ENCODE data around the gene FGF19.
"Not testable (repeated sequence)": the region's sequence is repeated elsewhere in the genome, so short reads cannot be mapped to it uniquely, and the experiment has no call there.

Gene FGF19

GRCh38 chr11:69695995-69696394 lies 7.8 kb downstream of the FGF19 start:
- DNase-seq (ENCODE audit: low read depth in 2 of 2): not testable (repeated sequence)

DNA sequence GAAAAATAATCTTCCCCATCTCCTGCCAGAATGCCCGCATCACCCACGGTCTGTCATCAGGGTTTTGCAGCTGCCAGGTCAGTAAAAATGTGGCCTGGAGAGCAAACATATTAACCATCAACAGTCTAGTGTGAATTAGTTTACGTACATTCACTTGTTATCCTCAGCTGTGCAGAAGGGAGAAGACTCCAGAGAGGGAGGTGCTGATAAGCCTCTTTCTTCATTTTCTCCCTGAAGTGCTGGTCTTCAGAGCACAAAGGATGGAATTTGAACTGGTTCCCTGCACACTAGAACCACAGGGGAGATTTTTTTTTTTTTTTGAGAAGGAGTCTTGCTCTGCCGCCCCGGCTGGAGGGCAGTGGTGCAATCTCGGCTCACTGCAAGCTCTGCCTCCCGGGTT lies 8.2 kb downstream of the FGF19 start:
- no peak for DNase-seq (ENCODE audit: low read depth in 2 of 2)

DNA sequence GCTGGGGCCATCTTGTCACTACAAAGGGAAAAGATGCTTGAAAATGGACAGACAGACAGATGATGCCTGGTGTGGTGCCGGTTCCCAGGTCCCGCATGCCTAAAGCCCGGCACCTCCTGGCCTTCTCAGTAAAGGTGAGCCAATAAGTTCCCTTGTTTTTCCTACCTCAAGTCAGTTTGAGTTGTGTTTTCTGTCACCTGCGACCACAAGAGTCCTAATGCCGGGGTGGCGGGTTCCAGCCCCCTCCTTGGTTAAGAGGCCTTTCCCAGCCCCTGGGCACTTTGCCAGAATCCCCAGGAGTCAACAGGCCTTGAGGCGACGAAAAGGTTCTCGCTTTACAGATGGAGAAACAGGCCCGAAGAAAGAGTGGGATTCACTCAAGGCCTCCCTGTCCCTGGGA lies 9.0 kb downstream of the FGF19 start:
- DNase-seq (ENCODE audit: low read depth in 2 of 2): no peak

DNA sequence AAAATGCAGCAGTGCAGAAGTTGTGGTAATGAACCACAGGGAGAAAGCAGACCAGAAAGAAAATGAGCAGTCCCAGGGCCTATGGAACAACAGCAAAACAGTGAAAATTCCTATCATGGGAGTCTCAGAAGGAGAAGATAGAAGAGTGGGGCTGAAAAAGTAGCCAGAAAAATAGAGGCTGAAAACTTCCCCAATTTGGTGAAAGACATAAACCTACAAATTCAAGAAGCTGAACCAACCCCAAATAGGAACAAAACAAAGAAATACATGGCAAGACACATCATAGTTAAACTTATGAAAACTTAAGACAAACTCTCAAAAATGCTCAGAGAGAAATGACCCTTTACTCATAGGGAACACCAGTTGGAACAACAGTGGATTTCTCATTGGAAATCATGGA lies 11.4 kb downstream of the FGF19 start:
- no peak for DNase-seq (ENCODE audit: low read depth in 2 of 2)

GRCh38 chr11:69691463-69691862 lies 12.4 kb downstream of the FGF19 start:
- DNase-seq (ENCODE audit: low read depth in 2 of 2): no peak

DNA sequence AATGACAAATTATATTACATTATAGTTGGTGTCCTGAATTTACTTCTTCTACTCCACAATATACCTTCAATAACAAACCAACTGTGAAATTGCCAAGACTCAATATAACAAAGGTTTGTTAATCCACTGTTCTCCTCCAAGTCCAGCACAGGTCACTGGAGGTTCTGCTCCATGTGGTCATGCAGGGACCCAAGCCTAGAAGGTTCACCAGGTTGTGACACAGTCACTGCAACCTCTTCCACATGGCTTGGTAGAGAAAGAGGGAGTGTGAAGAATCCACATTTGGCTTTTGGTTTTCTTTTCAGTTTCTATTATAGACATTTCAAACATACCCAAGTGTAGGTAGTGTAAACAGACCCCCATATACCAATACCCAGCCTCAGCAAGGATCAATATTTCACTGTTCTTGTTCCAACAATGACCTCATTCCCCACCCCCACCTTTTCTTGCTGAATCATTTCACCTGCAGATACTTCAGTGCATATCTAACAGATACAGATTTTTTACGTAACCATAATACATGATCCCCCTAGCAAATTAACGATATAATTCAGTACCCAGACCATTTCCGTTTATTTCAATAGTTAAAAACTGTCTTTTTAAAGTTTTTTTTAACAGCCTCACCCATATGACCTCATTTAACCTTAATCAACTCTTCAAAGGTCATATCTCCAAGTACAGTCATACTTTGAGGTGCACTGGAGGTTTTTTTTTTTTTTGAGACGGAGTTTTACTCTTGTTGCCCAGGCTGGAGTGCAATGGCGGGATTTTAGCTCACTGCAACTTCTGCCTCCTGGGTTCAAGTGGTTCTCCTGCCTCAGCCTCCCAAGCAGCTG lies 14.1 kb downstream of the FGF19 start:
- no peak for DNase-seq (ENCODE audit: low read depth in 2 of 2)

DNA sequence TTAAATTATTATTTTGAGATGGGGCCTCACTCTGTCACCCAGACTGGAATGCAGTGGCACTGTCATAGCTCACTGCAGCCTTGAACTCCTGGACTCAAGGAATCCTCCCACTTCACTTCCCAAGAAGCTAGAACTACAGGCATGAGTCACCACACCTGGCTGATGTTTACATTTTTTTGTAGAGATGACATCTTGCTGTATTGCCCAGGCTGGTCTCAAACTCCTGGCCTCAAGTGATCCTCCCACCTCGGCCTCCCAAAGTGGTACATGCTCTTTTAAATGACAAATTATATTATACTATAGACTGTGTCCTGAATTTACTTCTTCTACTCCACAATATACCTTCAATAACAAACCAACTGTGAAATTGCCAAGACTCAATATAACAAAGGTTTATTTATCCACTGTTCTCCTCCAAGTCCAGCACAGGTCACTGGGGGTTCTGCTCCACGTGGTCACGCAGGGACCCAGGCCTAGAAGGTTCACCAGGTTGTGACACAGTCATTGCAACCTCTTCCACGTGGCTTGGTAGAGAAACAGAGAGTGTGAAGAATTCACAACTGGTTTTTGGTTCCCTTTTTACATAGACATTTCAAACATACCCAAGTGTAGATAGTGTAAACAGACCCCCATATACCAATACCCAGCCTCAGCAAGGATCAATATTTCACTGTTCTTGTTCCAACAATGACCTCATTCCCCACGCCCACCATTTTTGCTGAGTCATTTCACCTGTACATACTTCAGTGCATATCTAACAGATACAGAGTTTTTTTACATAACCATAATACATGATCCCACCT lies 15.7 kb downstream of the FGF19 start:
- DNase-seq (ENCODE audit: low read depth in 2 of 2): not testable (repeated sequence)

DNA sequence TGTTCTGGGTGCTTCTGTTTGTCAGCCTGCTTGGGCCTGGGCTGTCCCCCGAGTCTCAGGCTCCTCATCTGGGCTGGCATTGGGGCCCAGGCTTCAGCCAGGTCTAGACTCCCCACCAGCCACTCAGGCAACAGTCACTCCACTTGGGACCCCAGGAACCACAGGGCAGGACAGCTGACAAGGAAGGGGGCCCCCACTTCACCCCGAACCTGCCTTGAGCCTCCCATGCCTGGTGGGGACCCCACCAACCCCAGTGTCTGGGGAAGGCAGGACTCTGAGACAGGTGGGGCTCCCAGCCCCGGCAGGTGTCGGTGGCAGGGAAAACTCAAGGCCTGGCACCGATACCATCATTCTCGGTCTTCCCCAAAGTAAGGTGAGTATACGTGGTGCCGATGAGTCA lies 17.0 kb downstream of the FGF19 start:
- no peak for DNase-seq (ENCODE audit: low read depth in 2 of 2)

GRCh38 chr11:69686452-69686851 lies 17.4 kb downstream of the FGF19 start:
- DNase-seq (ENCODE audit: low read depth in 2 of 2): no peak

GRCh38 chr11:69685348-69685747 lies 18.5 kb downstream of the FGF19 start:
- DNase-seq (ENCODE audit: low read depth in 2 of 2): no peak

DNA sequence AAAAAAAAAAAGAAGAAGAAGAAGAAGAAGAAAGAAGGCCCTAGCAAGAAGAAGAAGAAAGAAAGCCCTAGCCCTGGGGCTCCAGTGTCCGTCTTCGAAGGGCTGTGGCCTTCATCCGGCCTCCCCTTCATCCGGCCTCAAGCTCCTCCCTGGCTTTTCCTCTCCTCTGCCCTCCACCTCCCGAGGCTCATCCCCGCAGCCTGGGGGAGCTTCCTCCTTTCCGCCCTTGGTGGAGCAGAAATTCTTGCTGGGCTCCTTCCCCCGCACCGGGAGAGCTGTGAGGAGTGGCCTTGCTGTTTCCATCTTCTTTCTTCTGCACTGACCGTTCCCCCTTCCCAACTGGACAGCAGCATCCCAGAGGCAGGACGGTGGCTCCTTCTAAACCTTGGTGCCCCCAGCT lies 19.2 kb downstream of the FGF19 start:
- no peak for DNase-seq (ENCODE audit: low read depth in 2 of 2)

GRCh38 chr11:69683764-69684333 lies 20.0 kb downstream of the FGF19 start:
- no peak for DNase-seq (ENCODE audit: low read depth in 2 of 2)

GRCh38 chr11:69682681-69683326 lies 21.0 kb downstream of the FGF19 start:
- DNase-seq (ENCODE audit: low read depth in 2 of 2): no peak

DNA sequence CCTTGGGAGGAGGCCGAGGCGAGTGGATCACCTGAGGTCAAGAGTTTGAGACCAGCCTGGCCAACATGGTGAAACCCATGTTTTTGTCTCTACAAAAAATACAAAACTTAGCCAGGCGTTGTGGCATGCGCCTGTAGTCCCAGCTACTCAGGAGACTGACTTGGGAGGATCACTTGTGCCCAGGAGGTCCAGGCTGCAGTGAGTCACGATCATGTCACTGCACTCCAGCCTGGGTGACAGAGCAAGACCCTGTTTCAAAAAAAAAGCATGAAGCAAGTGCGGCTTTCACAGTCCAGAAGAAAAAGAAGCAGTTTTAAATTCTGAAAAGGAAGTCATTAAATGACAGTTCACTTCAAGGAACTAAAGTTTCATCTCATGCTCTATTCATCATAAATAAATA lies 21.6 kb downstream of the FGF19 start:
- no peak for DNase-seq (ENCODE audit: low read depth in 2 of 2)

GRCh38 chr11:69680688-69681087 lies 23.1 kb downstream of the FGF19 start:
- DNase-seq (ENCODE audit: low read depth in 2 of 2): no peak

DNA sequence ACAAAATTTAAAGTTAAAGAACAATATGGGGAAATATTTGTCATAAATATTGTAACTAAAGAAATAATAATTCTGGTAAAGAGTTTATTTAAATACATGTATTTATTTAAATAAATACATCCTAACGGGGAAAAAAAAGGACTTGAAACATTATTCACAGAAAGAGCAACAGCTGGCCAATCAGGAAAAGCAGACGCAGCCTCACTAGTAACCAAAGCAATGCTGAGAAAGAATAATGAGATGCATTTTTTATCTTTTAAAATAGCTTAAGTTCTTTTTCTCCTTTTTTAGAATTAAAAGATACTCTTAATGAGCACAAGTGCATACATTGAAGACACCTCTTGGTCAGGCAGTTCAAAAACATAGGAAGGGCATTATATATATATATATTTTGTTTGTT lies 26.1 kb downstream of the FGF19 start:
- no peak for DNase-seq (ENCODE audit: low read depth in 2 of 2)

- peak; percentile 94 to 95 for DNase-seq (ENCODE audit: low read depth in 2 of 2)
Measured at GRCh38 chr11:69674886-69675714, 28.7 kb downstream of the FGF19 start, which contains the start of gene LTO1. Gene LTO1, minus strand, starts transcription at chr11:69675353. Its CDS starts 114 bp downstream, at chr11:69675239.

- DNase-seq (ENCODE audit: low read depth in 2 of 2): no peak
Measured at GRCh38 chr11:69674267-69674885, 29.4 kb downstream of the FGF19 start.

DNA sequence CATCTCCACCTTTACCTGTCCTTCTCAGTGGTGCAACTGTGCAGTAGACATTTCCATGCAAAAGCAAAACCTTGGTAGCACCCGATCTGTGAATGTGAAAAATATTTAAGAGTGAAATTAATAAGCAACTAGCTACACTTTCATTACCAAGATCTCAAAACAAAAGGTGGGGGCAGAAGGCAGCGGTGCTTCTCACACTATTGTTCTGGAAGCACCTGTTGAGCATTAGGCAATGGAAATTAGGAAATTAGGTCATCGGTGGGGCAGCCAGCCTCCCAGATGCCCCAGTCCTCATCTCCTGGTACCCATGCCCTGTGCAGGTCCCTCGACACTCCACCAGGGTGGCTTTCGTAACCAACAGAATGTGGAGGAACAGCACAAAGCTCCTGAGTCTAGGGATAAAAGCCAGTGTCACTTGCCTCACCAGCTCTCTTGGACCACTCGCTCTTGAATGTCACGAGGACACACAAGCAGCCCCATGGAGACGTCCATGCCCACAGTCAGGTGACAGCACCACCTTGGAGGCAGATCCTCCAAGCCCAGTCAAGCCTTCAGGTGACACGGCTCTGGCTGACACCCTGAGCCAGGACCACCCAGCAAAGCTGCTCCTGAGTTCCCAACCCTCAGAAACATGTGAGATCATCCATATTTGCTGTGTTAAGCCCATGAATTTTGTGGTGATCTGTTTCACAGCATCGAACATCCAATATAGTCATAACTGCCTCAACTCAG lies 31.9 kb downstream of the FGF19 start:
- DNase-seq (ENCODE audit: low read depth in 2 of 2): no peak
